HG02970 (cell line): ENCODE results near the gene HMGN1.
A peak's percentile ranks its signal among the peaks of the same experiment; 100 is the strongest.
"Not testable (repeated sequence)": the region's sequence is repeated elsewhere in the genome, so short reads cannot be mapped to it uniquely, and the experiment has no call there.

Source experiments
- ATAC-seq: cut with Tn5 transposase; IDR thresholded peaks from one replicate; pipeline ENCODE4 v1.9.1; 2021; ENCODE audit warnings: mild to moderate bottlenecking, moderate library complexity, moderate number of reproducible peaks; ENCODE audit not compliant: unreplicated experiment, low FRiP score

Gene HMGN1

GRCh38 chr21:39348355-39349210, at the start of gene HMGN1:
Gene HMGN1 (minus strand): TSS chr21:39349088. CDS start chr21:39348917, 171 bp downstream.
- ATAC-seq = peak; percentile 64

GRCh38 chr21:39397646-39398385, 48.9 kb upstream of the HMGN1 start:
- ATAC-seq = no peak

GRCh38 chr21:39392981-39393380, 44.1 kb upstream of the HMGN1 start:
- no peak for ATAC-seq

GRCh38 chr21:39390212-39390765, 41.4 kb upstream of the HMGN1 start:
- no peak for ATAC-seq

- no peak for ATAC-seq
Measured at GRCh38 chr21:39388811-39389155, 39.9 kb upstream of the HMGN1 start.

- ATAC-seq = peak; percentile 63
Measured at GRCh38 chr21:39388038-39388810, 39.3 kb upstream of the HMGN1 start.

- peak; percentile 54 for ATAC-seq
Measured at GRCh38 chr21:39387461-39388037, 38.7 kb upstream of the HMGN1 start.

GRCh38 chr21:39386899-39387298, 38.0 kb upstream of the HMGN1 start:
- ATAC-seq = no peak

- no peak for ATAC-seq
Measured at GRCh38 chr21:39386194-39386593, 37.3 kb upstream of the HMGN1 start.

- ATAC-seq = no peak
Measured at GRCh38 chr21:39385299-39386145, 36.6 kb upstream of the HMGN1 start.

GRCh38 chr21:39384674-39385298, 35.9 kb upstream of the HMGN1 start:
- no peak for ATAC-seq

GRCh38 chr21:39382096-39382495, 33.2 kb upstream of the HMGN1 start:
- not testable (repeated sequence) for ATAC-seq

GRCh38 chr21:39381009-39381408, 32.1 kb upstream of the HMGN1 start:
- no peak for ATAC-seq

- peak; percentile 94 for ATAC-seq
Measured at GRCh38 chr21:39379986-39380891, 31.4 kb upstream of the HMGN1 start.

GRCh38 chr21:39377444-39378050, 28.7 kb upstream of the HMGN1 start:
- ATAC-seq = no peak

- ATAC-seq = no peak
Measured at GRCh38 chr21:39375446-39375845, 26.6 kb upstream of the HMGN1 start.

- no peak for ATAC-seq
Measured at GRCh38 chr21:39374046-39374445, 25.2 kb upstream of the HMGN1 start.

GRCh38 chr21:39373634-39374033, 24.7 kb upstream of the HMGN1 start:
- no peak for ATAC-seq
